ENCODE results near the gene NUTM2D.
"Not testable (repeated sequence)": the region's sequence is repeated elsewhere in the genome, so short reads cannot be mapped to it uniquely, and the experiment has no call there.

- not testable (repeated sequence) for TF ChIP-seq CTCF, POLR2A (IDR thresholded peaks at IDR 0.05)
Observed at GRCh38 chr10:87324559-87324958, 33.0 kb upstream of the NUTM2D start.

All from body of pancreas (tissue), 4 donors.